Stimulated activated CD4-positive, alpha-beta T cell treated with anti-CD3 and anti-CD28 coated beads, Interleukin-15, amount 100 ng/mL, for 24 hours (primary cell): ENCODE data around the gene MGLL.

Experiments
- DNase-seq: peaks from one replicate; pipeline ENCODE4 v3.0.0-alpha.2; 2020

MGLL gene

DNA sequence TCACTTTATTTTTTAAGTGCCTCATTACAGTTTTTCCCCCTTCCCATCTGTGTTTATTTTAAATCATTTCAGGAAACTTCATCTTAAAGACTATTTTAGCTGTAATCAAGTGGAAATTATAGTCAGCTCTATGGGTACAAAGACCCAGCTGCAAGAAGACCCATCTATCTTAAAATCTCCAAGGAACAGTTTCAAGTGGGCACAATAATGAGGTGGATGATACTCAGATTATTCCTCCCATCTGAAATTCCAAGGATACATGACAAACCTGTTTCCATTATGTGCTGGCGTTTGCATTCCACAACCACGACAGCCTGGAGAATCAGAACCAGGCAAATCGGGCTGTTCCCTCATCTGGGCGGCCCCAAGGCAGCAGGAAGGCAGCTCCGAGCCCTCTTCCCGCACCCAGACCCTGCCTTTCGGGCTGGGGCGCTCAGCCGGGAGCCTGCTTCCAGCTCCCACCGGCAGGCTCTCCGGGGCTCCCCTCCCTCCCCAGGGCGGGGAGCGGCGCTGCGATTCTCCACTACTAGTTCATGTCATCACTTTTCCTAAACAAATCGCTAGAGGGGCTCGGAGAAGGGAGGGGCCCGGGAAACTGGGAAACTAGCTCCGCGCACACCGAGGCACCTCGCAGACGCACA, at the start of gene MGLL:
MGLL (minus strand) TSS at position 475 of the 641 bp plus-strand sequence; CDS start at position 278, 197 bp downstream.
- no peak for DNase-seq

DNA sequence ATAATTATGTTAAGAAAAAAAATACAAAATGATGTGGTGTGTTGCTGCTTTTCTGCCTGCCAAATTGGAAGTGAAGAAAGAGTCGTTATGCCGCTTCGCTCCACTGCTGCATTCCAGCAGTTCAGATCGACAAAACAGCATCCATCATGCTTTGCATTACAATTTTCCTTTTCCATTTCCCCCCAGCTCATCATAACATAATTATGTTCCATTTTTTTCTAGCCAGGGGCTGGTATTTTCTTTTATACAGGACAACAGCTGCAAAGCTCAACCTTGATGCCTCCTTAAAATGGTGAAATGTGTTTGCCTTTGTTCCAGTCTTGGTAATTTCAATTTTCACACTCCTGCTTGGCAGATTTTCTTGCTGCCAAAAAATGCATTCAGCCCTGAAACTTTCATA, 47.8 kb upstream of the MGLL start:
- DNase-seq, result no peak

DNA sequence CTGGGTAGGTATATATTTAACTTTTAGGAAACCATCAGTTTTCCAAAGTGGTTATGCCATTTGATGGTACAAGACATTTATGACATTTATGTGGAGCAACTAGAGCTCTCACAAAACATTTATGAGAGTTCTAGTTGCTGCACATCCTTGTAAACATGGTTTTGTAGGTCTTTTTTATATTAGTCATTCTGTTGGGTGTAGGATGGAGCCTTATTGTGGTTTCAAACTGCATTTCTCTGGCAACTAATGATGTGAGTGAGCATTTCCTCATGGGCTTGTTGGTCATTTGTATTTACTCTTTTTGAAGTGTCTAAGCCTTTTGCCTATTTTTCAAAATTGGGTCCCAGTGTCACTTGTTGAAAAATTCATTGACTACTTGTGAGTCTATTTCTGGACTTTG, 45.7 kb upstream of the MGLL start:
- DNase-seq, result no peak

DNA sequence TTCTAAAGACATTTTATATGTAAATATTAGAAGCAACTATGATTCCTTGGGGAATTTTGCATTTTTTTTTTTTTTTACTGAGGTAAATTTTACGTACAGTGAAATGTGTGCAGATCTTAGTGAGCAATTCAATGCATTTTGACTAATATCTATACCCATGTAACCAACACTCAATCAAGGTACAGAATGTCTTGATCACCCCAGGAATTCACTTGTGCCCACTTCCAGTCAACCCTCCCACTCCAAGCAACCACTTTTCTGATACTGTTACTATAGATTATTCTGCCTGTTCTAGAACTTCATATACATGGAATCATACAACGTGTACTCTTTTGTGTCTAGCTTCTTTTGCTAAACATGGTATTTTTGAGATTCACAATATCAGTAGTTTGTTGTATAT, 45.1 kb upstream of the MGLL start:
- DNase-seq, result no peak

DNA sequence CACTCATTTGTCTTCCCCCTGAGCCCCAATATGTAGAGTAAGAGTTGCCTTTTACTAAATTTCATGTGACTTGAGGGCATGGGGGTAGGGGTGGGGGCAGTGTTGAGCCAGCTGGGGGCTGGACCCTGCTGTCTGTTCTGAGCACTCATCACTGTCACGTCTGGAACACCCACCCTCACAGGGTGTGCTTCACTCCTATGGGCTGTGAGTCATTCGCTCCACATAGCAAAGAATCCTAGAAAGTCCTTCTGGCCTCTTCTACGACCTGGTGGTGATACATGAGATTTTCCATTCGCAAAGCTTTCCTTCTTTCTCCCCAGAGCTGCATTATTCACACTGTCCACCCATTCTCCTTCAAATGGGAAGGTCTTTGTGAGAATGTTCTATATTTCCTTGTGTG, 43.6 kb upstream of the MGLL start:
- peak; percentile 14 for DNase-seq

DNA sequence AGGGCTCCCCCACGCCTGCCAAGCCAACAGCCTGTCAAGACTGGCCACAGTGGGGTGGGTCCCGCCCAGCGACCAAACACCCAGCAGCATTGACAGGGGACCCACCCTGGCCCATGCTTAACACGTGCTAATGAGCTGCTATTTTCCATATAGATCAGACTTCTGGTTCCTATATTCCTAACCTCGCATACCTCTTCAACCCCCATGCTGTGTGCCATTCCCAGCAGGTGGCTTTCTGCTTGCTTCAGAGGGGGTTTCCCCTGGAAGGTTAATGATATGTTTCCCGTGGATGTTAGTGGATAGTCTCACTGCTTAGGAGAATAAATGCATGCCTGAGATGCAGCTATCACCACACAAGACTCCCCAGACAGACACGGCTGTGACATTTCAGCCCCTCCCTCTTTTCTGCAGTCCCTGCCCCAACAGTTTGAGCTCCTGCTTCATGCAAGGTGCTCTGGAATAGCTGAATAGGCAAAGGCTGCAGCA, 37.9 kb upstream of the MGLL start:
- DNase-seq, result no peak

DNA sequence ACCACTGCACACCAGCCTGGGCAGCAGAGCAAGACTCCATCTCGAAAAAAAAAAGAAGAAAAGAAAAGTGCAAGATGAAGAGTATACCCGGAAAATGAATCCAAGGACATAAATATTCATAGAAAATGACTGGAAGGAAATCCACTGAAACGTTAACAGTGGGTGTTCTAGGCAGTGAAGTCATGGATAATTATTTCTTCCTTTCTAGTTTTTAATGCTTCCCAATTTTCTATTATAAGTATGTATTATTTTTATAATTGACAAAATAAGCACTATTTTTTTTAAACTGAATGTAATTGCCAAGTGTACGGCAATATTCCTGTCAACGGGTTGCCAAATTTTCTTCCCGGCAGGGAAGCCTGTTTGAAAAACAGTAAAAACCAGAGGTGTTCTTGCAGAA, 37.4 kb upstream of the MGLL start:
- no peak for DNase-seq

DNA sequence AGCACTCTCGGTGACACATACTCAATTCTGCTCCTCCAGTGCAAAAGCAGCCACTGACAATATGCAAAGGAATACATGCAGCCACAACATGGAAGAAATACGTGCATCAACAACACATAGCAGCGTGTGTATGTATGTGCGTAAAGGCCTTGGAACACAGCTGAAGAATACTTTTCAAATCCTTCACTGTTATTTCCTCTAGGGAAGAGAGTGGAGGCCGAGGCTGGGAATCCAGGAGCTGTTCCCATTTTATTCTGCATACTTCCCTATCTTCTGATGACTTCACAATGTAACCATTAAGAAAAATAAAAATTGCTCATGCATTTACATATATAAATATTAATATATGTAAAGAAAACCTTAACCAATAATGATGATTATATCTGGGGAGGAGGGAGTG, 36.6 kb upstream of the MGLL start:
- DNase-seq, result no peak

DNA sequence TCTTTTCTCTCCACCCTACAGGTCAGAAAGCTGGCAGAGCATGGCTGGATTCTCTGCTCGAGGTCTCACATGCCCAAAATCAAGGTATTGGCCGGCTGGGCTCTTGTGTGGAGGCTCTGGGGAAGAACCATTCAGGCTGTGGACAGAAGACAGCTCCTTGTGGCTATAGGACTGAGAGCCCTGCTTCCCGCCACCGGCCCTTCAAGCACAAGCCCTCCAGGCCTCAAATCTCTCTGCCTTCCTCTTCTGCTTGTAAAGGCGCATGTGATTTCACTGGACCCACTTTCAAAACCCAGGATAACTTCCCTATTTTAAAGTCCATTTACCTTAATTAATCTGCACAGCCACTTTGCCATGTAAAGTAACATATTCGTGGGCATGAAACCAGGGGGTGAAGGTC, 36.2 kb upstream of the MGLL start:
- DNase-seq, result no peak

DNA sequence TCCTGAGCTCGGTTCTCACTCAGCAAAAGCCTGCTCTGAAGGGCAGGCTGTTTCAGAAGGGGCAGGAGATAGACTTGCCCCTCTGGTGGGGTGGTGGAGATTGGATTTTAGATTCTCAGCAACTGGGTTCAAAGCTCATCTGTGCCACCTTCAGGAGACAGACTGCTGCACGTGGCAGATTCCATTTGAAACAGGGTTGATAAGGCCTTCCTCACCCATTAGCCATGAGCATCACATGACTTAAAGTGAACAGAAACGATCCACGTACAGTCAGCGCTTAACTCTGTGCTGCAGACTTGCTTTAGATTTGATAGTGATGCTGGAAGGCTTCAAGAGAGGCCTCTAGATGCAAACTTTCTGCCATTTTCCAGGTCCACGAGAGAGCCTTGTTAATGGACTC, 35.0 kb upstream of the MGLL start:
- DNase-seq, result no peak

DNA sequence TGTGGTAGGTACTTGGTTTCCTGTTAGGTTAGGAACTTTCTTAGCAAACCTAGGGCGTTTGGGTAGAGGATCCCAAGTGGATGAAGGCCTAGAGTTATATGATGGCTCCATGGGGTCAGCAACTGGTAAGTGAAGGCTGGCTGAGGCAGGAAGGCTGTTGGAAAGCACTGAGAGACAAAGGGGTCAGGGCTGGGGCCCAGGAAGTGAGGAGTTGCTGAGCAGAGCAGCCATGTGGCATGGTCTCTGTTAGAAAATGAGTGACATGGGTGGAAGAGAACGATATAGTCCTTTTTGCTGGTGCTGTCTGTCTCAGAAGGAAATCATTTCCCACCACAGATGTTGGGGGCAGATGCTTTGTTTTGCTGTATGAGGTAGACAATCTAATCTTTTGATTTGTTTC, 34.5 kb upstream of the MGLL start:
- no peak for DNase-seq

DNA sequence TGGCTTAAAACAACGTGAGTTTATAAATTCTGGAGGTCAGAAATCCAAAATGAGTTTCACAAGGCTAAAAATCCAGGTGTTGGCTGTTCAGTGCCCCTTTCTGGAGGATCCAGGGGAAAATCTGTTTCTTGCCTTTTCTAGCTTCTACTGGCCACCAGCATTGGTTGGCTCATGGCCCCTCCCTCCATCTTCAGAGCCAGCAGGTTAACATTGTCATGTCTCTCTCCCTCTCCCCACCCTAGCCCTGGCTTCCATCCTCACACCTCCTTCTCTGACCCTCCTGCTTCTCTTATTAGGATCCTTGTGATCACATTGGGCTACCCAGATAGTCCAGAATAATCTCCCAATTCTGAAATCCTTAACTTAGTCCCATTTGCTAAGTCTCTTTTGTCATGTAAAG, 32.9 kb upstream of the MGLL start:
- DNase-seq, result no peak

DNA sequence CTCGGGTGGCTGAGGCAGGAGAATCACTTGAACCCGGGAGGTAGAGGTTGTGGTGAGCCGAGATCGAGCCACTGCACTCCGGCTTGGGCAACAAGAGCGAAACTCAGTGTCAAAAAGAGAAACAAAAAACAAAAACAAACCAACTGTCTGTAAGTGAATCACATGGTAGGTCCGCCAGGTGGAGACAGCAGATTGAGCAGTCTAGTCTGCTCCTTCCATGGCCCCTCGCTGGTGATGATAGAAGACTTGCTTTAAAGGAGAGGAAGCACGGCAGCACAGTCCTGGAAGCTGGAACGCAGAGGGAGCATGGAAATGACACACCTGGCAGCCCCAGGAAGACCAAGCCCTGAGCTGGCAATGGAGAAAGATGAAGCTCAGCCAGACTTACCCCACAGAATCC, 31.4 kb upstream of the MGLL start:
- DNase-seq, result no peak

DNA sequence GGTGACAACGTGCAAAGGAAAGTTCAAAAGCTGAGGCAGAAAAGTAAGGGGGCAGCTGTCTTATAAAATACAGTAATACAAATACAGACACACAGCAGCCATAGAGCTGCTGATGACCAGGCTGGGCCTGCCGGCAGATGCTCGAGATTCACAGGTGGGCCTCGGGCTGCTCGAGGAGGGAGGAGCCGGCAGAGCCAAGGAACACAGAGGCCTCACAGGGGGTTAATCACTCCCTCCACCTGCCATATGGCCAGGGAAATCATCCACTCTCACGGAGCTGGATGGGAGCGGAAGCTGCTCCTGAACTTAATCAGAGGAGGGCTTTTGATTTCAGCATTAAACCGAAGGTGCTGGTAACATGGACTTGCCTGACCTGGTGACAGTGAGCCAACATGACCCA, 29.6 kb upstream of the MGLL start:
- no peak for DNase-seq

DNA sequence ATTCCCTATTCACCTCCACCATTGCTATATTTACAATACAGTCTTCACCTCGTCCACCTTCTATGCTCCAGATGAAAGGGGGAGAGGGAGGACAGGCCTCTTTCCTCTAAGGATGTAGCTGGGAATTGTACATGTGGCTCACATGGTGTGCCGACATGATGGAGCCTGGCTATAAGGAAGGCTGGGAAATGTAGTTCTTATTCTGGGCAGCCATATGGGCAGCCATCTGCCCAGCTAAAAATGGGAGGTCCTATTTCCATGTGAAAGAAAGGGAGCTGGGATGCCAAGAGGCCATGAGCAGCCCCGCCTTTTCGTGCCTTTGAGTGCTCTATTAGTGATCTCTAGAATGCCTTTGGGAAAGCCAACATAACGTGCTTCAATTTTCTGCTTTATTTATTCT, 27.1 kb upstream of the MGLL start:
- DNase-seq, result no peak

DNA sequence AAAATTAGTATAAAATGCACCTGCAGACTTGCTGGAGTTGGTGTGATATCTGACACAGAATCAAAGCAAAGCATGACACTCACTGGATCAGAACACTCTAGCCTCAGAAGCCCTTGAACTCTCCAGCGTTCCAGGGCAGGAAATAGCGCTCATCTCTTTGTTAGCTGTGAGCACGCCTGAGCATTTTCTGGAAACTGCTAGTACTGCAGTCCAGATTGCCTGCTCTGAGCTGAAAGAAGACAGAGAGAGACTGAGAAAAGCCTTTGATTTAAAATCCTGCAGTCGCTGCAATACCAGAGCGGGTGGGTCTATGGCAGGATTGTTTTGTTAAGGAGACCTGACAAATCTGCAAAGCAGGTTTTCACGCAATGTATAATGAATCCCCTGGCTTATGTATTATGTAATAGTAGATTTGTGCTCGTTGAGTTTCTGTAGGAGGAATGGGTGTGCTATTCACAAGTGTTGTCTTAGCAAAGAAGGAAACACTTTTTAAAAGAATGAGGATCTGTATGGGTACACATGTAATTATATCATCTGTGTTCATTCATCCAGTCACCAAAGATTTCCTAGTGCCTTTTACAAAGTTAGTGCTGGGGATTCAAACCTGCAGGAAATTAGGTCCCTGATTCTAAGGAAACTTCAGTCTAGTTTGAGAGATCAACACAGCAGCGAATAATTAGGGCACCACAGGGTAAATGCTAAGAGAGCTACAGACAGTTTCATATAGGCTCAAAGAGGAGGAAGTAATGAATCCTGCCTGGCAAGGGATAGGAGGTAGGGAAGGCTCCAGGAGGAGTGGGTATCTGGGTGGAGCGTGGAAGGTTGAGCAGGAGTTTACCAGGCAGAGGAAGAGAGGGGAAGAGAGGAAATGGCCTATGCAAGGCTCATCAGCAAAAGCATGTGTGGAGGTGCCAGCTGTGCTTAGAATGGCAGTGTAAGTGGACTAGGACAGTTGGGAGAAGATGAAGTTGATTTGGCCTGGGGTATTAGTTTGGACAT, 26.1 kb upstream of the MGLL start:
- DNase-seq, result no peak

DNA sequence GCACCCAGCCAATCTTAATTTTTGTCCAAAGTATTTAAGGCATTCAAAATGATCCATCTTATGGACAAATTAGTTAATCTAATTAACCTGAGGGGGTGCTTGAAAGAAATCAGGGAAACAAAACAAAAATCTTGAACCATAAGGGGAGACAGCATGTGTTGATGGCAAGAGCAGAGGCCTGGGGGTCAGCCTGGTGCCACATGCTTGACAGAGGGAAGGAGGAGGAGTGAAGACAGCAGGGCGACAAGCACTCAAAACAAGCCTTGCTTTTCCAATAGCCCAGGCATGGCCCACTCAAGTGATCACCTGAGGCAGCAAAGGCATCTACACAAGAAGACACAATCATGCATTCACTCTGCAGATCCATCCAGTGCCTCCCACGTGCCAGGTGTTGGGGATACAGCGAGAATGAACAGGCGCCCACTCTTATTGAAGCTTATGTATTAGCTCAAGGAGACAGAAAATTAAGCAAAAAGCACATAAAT, 25.0 kb upstream of the MGLL start:
- no peak for DNase-seq

DNA sequence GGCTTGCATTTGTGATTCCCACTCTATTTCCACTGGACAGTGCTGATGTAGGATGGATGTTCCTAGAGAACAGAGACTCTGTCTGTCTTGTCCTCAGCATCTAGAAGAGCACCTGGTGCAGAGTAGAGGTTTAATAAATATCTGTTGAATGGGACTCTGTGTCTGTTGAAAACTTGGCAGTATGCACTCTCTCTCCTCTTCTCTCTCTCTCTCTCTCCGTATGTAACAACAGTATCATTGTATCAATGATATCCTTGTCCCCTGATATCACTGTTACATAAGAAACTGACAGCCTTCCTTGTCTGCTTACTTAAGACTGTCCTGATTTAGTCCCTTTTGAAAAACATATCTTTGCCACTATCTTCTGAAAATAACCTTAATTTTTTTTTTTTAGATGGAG, 24.3 kb upstream of the MGLL start:
- no peak for DNase-seq

DNA sequence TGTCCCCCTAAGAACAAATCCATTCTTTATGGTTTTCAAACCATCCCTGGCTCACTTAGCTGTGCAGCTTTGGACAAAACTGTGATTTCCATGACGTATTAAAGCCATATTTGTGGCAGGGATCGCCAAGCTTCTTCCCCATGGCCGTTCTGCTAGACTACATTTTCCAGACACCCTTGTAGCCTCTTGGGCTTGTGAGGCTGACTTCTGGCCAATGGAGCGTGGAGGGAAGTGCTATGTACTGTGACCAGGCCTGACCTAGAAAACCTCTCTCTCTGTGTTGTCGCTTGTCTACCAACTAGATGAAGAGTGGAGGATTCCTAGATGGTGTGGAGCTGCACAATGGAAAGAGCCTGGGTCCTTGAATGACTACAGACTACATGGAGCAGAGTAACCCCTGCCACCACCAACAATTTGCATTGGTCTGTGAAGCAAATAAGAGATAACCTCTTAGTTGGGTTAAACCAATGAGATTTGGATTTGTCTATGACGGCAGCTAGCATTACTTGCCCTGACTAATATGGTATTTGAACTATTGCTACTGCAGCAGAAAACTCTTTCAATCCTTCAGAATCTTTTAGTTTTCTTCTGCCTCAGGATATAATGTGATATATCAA, 22.1 kb upstream of the MGLL start:
- DNase-seq, result no peak

DNA sequence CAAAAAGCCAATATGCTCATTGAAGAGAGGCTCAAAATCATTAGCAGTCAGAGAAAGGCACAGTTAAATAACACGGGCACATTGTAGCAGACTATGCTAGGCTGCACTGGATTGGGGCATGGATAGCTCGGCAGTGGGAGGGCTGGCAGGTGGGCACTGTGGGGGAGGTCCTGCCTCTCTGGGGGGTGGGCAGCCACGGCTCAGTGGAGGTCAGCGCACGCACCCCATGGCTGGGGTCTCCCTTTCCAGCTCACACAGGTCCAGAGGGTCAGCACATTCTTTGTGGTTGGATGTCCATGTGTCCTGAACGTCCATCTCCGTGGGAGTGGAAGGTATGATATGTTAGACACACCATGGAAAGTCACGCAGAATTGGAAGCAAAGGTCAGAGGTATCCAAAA, 18.4 kb upstream of the MGLL start:
- DNase-seq, result no peak

DNA sequence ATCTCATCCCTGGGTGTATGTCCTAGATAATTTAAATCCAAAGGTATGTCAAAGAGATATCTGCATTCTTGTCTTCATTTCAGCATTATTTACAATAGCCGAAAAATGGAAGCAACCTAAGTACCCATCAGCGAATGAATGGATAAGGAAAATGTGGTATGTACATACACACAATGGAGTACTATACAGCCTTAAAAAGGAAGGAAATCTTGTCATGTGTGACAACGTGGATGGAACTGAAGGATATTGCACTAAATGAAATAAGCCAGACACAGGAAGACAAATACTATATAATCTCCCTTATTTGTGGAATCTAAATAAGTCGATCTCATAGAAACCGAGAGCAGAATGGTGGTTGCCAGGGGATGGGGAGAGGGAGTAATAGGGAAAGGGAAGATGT, 16.8 kb upstream of the MGLL start:
- no peak for DNase-seq

DNA sequence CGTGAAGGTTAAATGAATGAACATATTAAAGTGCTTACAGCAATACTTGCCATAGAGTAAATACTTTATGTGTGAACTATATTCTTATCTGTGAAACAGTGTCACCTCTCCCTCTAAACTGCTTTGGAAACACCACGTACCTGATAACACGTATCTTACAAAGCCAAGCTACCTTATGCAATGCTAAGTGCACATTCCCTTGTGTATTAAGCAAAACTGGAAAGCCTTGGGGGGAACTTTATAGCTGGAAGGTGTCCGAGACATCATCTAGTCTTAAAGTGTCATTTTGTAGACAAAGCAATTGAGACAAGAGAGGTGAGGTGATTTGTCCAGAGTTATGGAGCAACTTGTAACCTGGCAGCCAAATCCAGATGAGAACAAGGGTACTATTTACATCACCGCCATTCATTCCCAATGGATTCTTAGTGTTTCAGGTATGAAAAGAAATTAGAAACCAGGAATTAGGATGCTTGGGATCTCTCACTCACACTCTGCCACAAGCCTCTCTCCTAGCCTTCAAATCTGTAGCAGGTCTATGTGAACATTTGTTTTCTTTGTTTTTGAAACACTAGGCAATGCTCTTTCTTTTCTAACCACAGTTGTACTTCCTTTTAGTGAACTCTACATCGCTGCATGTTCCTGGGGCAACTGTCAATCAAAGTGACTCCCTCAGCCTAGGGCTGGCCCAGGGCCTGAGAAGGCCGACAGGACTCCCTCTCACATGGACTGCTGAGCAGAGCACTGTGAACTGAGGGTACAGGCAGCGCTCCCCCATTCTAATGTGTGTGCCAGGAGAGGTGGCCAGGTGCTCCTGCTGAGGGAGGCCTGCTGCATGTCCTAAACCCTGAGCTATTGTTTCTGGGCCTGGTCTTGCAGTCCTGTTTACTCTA, 13.9 kb upstream of the MGLL start:
- DNase-seq, result no peak

DNA sequence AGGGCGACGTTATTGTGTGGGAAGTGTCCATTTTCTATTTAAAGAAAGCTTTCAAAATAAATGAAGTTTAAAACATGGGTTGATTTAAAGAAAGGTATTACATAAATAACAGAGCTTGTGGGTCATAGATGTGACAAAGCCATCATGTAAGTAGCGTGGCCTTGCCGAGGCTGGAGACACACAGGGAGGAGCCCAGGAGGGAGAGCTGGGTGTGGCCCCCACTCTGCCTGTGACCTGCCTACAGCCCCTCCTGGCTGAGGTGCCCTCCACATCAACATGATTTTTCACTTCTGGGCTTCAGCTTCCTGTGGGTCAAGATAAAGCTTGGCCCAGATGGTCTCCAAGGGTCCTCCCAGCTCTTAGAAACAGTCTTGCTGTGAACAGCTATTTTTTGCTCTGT, 12.5 kb upstream of the MGLL start:
- DNase-seq, result no peak
